H4 (cell line): Measurements from ENCODE around the gene INPP5D. TPM values are rescaled to one million over a fixed set of nuclear protein-coding genes. Genes with fewer than 3 reads are reported as not detected.
"Not testable (repeated sequence)": the region's sequence is repeated elsewhere in the genome, so short reads cannot be mapped to it uniquely, and the experiment has no call there.

Source experiments
- DNase-seq: peaks from one replicate; pipeline ENCODE4 v3.0.0-alpha.2; 2015; ENCODE audit warnings: low spot score
- total RNA-seq: library from RNA; depleted of rRNA; stranded (reverse); fragments of >200 nt; shearing (Covaris generic); gene quantifications from 2 replicates; pipeline ENCODE4 v1.2.3, GENCODE V29; 2014

The INPP5D gene
- total RNA-seq, 1 experiment from 2014 or later = 0.46 TPM

GRCh38 chr2:233053928-233054784, 6.0 kb upstream of the INPP5D start:
- DNase-seq = peak; percentile 28

- no peak for DNase-seq
These were observed 4.8 kb upstream of the INPP5D start for GRCh38 chr2:233055362-233055761.

GRCh38 chr2:233056961-233057605, 3.1 kb upstream of the INPP5D start:
- DNase-seq = no peak

GRCh38 chr2:233058717-233059546, 1.2 kb upstream of the INPP5D start:
- DNase-seq = no peak

GRCh38 chr2:233059547-233059796, 670 bp upstream of the INPP5D start:
- no peak for DNase-seq

GRCh38 chr2:233060501-233060979, 398 bp downstream of the INPP5D start:
- DNase-seq = no peak

GRCh38 chr2:233060980-233061590, 943 bp downstream of the INPP5D start:
- DNase-seq = no peak

- DNase-seq = no peak
These were observed 1.7 kb downstream of the INPP5D start for GRCh38 chr2:233061591-233062450.

GRCh38 chr2:233062451-233062850, 2.3 kb downstream of the INPP5D start:
- DNase-seq = no peak

- no peak for DNase-seq
These were observed 2.8 kb downstream of the INPP5D start for GRCh38 chr2:233062946-233063268.

GRCh38 chr2:233063269-233063975, 3.3 kb downstream of the INPP5D start:
- no peak for DNase-seq

GRCh38 chr2:233063976-233064411, 3.9 kb downstream of the INPP5D start:
- no peak for DNase-seq

GRCh38 chr2:233064530-233065199, 4.5 kb downstream of the INPP5D start:
- DNase-seq = no peak

GRCh38 chr2:233065200-233065589, 5.1 kb downstream of the INPP5D start:
- not testable (repeated sequence) for DNase-seq

GRCh38 chr2:233065954-233066470, 5.9 kb downstream of the INPP5D start:
- DNase-seq = no peak

- no peak for DNase-seq
These were observed 8.7 kb downstream of the INPP5D start for GRCh38 chr2:233068762-233069418.

- DNase-seq = no peak
These were observed 12.7 kb downstream of the INPP5D start for GRCh38 chr2:233072838-233073237.

- DNase-seq = no peak
These were observed 14.0 kb downstream of the INPP5D start for GRCh38 chr2:233074106-233074505.
